SK-N-DZ (cell line): ENCODE measurements around the gene PLA2G2E.
"Not testable (repeated sequence)": the region's sequence is repeated elsewhere in the genome, so short reads cannot be mapped to it uniquely, and the experiment has no call there.

Experiments used
- DNase-seq: peaks from one replicate; pipeline ENCODE4 v3.0.0-alpha.2; 2015; ENCODE audit warnings: low spot score

Gene PLA2G2E

DNA sequence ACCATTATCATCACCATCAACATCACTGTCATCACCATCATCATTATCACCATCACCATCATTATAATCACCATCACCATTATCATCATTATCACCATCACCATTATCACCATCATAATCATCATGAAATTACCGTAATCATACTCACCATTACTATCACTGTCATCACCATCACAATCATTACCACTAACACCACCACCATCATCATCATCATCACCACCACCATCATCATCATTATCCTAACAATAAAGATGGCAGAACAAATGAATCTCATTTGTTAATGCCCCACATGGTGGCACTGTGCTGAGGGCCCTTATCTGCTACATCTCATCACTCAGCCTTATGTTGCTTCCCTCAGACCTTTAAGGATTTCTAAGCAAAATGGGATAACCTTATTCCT, 9.4 kb upstream of the PLA2G2E start:
- DNase-seq = no peak

DNA sequence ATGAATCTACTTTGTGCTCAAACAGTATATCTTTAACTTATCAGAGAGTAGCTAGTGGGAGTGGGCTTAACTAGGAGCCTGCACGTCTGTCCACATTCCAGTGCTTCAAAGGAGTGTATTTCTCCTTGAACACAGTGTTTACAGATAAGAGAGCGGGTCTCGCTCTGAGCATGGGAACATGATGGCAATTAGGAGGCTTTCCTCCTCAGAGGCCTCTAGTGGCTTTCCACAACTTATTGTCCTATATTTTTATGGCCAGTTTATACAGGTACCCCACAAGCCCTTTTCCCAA, 3.7 kb upstream of the PLA2G2E start:
- not testable (repeated sequence) for DNase-seq

DNA sequence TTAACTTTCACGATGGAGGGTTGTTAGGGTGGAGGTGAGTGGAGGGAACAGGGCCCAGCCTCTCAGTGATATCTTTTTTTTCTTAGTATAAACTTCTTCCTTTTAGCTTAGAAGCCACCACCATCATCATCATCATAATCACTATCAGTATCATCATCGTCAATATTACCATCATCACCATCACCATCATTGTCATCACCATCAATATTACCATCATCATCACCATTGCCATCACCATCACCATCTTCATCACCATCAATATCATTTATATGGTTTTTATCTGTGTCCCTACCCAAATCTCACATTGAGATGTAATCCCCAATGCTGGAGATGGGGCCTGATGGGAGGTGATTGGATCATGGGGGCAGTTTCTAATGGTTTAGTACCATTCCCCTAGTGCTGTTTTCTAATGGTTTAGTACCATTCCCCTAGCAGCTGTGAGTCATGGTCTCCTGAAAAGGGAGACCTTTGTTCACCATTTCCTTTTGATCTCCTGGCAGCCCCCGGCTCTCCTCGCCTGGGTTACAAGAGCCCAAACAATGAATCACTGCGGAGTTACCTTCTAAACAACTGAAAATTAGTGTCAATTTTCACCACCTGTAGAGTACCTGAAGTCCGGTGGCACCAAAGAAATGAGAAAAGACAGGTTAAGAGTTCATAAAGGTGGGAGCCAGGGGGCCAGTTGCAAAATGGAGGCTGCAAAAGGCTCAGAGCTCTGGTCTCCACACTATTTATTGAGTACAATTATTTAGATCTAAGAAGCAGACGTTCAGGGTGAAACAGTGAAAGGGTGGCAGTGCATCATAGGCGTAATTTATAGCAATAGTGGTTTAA, 3.1 kb upstream of the PLA2G2E start:
- DNase-seq = no peak

DNA sequence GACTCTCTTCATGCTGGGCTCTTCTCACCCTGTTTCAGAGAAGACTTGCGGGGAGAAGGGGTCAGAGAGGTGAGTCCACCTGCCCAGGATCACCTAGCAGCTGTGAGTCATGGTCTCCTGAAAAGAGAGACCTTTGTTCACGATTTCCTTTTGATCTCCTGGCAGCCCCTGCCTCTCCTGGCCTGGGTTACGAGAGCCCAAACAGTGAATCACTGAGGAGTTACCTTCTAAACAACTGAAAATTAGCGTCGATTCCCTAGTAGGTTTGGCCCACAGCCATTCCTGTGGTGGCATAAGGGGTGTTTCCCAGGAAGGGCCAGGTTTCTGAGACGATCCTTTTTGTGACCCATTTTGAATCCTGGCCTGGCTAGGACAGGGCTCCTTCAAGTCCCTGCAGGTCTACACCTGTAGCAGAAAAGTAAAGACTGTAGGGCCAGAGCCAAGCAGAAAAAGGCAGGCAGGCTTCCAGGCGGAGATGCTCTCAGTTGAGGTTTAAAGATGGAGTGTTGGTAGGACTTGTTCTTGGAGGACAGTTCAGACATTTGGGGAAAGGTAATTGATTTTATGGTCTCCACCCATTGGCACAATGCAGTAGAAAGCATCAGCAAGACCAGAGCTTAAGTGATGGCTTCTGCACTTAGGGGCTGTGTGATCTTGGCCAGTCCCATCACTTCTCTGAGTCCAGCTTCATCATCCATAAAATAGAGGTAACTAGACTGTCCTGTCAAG, 2.1 kb upstream of the PLA2G2E start:
- no peak for DNase-seq

GRCh38 chr1:19923953-19924346, 533 bp upstream of the PLA2G2E start:
- no peak for DNase-seq

- DNase-seq = no peak
Measured at GRCh38 chr1:19922015-19922688, 1.3 kb downstream of the PLA2G2E start.

- no peak for DNase-seq
Measured at GRCh38 chr1:19921310-19921709, 2.1 kb downstream of the PLA2G2E start.

DNA sequence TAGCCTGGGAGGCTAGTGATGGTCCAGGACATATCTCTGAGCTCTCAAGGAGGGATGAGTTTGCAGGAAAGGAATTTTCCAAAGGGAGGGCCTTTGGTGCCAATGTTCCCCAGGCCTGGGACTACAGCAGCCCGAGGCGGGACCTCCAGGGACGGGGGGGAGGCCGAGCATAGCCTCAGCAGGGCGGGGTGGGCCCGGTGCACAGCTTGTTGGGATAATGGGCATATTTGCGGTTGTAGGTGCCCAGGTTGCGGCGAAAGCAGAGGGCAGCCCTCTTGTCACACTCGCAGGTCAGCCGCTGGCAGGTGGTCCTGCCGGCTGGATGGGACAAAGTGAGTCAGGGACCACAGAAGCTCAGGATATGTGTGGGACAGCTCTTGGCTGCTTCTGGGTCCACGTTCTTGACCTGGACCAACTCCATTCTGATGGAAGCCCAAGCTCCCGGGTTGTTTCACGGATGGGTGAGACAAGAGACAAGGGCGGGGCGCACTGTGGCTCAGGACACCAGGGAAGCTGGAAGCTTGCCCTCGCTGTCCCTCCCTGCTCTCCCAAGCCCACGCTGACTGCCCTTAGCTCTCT, 3.2 kb downstream of the PLA2G2E start:
- DNase-seq = no peak

- peak; percentile 67 for DNase-seq
Measured at GRCh38 chr1:19918057-19918456, 5.4 kb downstream of the PLA2G2E start.

DNA sequence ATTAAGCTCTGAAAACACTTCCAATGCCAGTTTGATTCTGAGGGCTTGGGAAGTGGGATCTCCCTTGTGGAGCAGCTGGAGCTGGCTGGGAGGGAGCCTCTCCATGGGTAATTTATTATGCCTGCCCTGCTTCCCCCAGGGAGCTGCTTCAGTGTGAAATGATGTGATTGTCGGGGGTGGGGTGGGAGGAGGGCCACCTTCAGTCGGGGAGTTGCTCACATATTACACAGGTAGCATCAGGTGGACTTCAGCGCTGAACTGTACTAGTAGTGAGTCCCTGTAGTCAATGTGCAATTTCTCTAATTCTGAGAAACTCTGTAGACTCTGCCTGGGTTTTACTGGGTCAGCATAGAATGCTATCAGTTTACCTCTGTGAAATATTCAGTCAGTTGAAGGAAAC, 12.8 kb downstream of the PLA2G2E start:
- DNase-seq = no peak

DNA sequence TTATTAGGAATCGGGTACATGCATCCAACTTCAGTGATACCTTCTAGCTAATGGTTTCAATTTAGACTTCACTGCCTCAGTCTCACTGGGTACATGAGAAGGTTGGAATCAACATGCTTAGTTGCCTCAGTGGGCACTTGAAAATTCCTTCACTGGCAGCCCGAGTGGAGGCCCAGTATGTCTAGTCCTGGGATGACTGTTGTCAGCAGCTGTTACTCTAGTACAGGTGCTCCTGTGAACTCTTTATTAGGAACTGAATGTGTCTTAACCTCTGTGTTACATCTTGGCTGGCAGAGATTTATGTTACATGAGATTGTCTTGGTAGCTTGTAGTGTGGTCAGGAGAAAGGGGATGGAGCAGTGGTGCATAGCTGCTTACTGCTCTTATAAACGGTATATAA, 13.4 kb downstream of the PLA2G2E start:
- no peak for DNase-seq

DNA sequence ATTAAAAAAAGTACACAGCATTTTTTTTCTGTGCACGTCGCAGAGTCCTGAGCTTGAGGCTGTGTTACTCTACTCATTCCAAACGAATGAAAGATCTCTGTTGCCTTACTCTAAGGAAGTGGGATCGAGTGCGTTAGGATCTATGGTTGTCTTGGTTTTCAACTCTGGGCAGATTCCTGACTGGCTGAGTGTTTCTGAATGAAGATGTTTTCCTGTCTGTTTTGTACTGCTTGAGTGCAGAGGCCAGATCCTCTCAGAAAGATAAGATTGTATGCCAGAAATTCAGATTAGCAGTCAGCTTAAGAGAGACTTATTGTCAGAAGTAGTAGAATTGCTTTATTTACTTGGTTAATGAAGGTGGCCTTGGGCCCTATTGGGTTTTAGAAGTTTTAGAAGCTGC, 14.0 kb downstream of the PLA2G2E start:
- DNase-seq = no peak

- no peak for DNase-seq
Measured at GRCh38 chr1:19907456-19907855, 16.0 kb downstream of the PLA2G2E start.

DNA sequence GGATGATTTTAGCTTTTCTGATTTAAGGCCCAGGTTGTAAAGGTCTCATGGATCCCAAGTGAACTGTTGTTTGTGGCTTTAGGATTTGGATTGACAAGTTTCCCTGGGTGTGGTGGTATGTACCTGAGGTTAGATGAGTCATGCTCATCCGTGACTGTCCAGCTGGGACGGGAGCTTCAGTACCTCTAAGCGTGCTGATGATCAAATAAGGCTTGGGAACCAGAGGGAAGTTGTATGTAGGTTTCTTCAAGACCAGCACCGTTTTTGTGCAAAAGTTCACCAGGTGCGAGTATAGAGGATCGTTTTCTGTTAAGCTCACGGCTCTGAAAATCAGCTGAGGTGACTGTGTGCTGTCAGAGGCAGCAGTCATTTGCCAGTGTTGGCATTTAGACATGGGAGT, 19.8 kb downstream of the PLA2G2E start:
- no peak for DNase-seq

- no peak for DNase-seq
Measured at GRCh38 chr1:19901653-19902052, 21.8 kb downstream of the PLA2G2E start.

DNA sequence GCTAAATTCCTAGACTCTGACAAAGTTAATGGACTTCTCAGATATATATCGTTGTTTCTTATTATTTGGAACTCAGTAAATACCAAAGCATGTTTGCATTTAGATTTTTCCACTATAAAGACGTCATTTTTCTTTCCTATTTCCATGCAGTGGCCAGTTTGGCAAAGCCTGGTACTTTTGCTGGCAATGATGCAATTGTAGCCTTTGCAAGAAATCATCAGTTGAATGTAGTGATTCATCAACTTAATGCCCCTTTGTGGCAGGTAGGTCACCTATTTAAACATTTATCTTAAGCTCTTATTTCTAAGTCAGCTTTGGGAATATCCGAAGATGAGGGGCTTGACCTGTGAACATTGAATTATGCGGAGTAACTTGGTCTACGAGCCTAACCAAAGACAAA, 29.2 kb downstream of the PLA2G2E start:
- DNase-seq = no peak

GRCh38 chr1:19893687-19894086, 29.7 kb downstream of the PLA2G2E start:
- DNase-seq = no peak

GRCh38 chr1:19892628-19893168, 30.7 kb downstream of the PLA2G2E start:
- DNase-seq = no peak

- DNase-seq = no peak
Measured at GRCh38 chr1:19892129-19892528, 31.3 kb downstream of the PLA2G2E start.

GRCh38 chr1:19889656-19890055, 33.8 kb downstream of the PLA2G2E start:
- no peak for DNase-seq

GRCh38 chr1:19888112-19888511, 35.3 kb downstream of the PLA2G2E start:
- DNase-seq = no peak

DNA sequence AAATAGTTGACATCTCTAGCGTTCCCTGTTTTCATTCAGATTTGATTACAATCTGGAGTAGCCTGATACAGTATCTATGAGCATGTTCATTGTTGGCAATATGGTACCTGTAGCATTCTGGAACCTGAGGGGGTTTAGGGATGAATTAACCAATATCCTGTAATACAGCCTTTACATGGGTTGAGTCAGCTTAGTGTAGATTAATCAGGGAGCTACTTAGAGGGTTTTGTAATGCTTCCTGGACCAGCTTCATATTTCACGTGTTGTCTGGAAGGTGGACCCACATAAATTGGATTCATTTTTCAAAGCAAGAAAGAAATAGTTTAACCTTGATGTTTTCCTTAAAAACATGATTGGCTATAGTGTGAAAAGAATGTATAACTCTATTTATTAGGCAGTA, 37.6 kb downstream of the PLA2G2E start:
- no peak for DNase-seq
